ENCODE data around the gene SLCO4C1. TPM values are rescaled to one million over a fixed set of nuclear protein-coding genes. Genes with fewer than 3 reads are reported as not detected.

The SLCO4C1 gene
- total and polyA plus RNA-seq, 12 donors, result 0.06 to 1.6 (median 0.27) TPM; not detected in 2

- Histone ChIP-seq H3K27ac (no peak overlapping the region), H3K27me3 (no peaks in the 10 kb centered on the region), H3K4me1 (replicated peaks in 1 of 2) (no peaks in the 10 kb centered on the region), H3K36me3 (replicated peaks in 1 of 2) (no peaks in the 10 kb centered on the region), H3K4me3 (no peak overlapping the region), H3K9me3 (replicated peaks in 1 of 3) (no peaks in the 10 kb centered on the region)
- intact Hi-C loops (cut with DNase I), result no loop called here
- TF ChIP-seq CTCF (IDR thresholded peaks at IDR 0.05) (no peak), POLR2A (IDR thresholded peaks at IDR 0.05) (no peak)
- 84 to 92% (median 89%) methylated on average over 4 to 8 of the region's 8 CpGs for WGBS, 4 donors
- DNase-seq, result no peak
Measured at GRCh38 chr5:102196481-102196880, 99.6 kb downstream of the SLCO4C1 start.

Other genes starting within 250 kb of the SLCO4C1 start
- not detected for gene SLCO6A1, start 202.7 kb upstream of the SLCO4C1 start, total RNA-seq
- under 1 TPM in 2 of 3 donors, not detected in 1; 0.20 to 0.56 TPM for gene SLCO6A1, start 202.7 kb upstream of the SLCO4C1 start, polyA plus RNA-seq